ENCODE results near the gene TMEM117.

TMEM117 gene

DNA sequence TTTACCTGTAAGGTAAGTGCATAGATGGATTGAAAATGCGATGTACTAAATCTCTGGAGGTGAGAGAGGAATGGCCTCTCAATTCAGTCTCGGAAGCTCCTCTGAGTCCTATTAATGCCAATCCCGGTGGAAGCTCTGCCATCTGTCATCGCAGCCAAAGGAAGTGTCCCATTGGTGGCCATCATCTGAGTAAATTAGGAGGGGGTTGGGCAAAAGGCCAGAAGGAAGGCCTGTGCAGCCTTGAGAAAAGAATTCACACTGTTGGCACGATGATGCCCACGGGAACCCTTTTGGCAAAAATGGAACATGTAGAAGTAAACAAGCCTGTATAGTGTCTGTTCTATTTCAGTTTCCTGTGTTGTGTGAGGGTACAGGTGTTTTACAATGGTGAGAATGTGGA is 545.5 kb downstream of the TMEM117 start:
- Mint-ChIP-seq H3K36me3 (ENCODE audit: low read depth) (no peaks in the 10 kb centered on the region), H3K27ac (no peak overlapping the region), H3K9me3 (no peaks in the 10 kb centered on the region), H3K4me1 (no peaks in the 10 kb centered on the region), H3K27me3 (no peaks in the 10 kb centered on the region), H3K4me3 (no peak overlapping the region)
- DNase-seq (no peak), ATAC-seq (no peak)

DNA sequence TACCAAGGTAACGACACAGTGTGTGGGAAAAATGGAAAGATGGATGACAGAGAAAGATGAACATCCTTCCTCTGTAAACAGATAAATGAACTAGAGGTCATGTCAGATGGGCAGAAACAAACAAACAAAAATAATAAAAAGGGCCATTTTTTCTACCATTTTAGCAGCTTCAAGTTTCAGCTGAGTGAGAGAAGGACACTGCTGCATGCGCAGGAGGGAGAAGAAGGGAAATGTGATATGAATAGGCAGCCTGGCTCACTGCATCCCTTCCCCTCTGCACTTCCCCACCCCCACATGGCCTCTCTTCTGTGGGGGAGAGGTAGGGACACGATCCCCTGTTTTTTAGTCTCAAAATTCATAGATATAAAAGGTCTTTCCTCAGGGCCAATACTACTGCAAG is 548.3 kb downstream of the TMEM117 start:
- ATAC-seq (no peak), DNase-seq (no peak)
- Mint-ChIP-seq H3K36me3 (ENCODE audit: low read depth) (no peaks in the 10 kb centered on the region), H3K9me3 (no peaks in the 10 kb centered on the region), H3K27ac (no peak overlapping the region), H3K4me1 (no peaks in the 10 kb centered on the region), H3K27me3 (no peaks in the 10 kb centered on the region), H3K4me3 (no peak overlapping the region)

DNA sequence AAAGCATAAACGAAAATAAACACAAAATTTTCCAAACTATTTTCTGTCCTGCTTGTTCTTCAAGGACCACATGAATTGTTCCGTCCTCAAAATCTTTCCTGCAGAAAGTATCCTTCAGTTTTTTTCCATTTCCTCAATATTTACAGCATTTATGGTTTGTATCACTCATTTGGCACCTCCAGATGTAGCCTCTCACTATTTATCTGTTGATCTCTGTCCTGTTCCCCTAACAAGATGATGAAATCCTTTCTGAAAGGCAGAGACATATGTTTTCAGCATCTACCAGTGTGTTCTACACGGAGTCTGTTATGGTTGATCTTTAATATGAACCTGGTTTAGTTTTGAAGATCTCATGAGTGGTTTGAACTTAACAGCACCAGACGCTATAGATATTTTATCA is 550.1 kb downstream of the TMEM117 start:
- Mint-ChIP-seq H3K27ac (no peak overlapping the region), H3K4me3 (no peak overlapping the region), H3K27me3 (no peaks in the 10 kb centered on the region), H3K4me1 (no peaks in the 10 kb centered on the region), H3K36me3 (ENCODE audit: low read depth) (no peaks in the 10 kb centered on the region), H3K9me3 (no peaks in the 10 kb centered on the region)
- no peak for ATAC-seq
- DNase-seq: no peak

DNA sequence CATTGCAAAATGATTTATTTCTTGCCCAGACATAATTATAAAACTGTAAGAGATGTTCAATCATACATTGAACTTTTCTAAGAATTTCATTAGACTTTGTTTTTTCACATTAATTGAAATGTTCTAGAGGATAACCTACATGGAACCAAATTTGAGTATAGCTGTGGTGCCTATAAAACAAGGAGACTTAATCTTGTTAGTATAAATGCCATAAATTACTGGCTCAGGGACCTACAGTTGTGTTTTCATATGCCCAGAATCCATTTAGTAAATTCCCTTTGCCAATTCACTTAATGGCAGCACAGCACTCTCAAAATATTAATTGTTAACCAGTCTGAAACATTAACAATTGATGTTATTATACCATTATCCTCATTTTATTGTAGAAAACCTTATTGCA is 551.7 kb downstream of the TMEM117 start:
- no peaks in the 10 kb centered on the region for H3K27me3 Mint-ChIP-seq
- H3K4me1 Mint-ChIP-seq: no peaks in the 10 kb centered on the region
- H3K9me3 Mint-ChIP-seq: no peaks in the 10 kb centered on the region
- DNase-seq (no peak), ATAC-seq (no peak)
- no peak overlapping the region for H3K4me3 Mint-ChIP-seq
- H3K27ac Mint-ChIP-seq: no peak overlapping the region
- H3K36me3 Mint-ChIP-seq (ENCODE audit: low read depth): no peaks in the 10 kb centered on the region

DNA sequence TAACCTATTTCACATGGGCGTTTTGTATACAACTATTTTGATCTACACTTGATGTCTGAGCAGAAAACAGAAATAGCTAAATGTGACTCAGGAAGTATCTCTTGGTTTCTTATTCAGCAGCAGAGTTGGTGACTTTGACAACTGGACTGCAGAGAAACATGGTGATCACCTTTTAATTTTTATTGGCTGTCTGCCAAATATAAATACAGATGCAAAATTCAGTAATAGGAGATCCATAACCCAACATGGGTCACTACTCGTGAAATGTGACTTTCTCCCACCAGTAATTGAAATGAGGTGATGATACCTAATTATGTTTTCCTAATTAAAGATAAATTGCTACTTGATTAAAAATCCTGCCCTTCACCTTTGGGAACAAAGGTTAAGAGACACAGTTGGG is 553.2 kb downstream of the TMEM117 start:
- H3K9me3 Mint-ChIP-seq: no peaks in the 10 kb centered on the region
- H3K27ac Mint-ChIP-seq: no peak overlapping the region
- H3K4me1 Mint-ChIP-seq: no peaks in the 10 kb centered on the region
- no peak overlapping the region for H3K4me3 Mint-ChIP-seq
- ATAC-seq (no peak), DNase-seq (no peak)
- H3K36me3 Mint-ChIP-seq (ENCODE audit: low read depth): no peaks in the 10 kb centered on the region
- H3K27me3 Mint-ChIP-seq: no peaks in the 10 kb centered on the region

DNA sequence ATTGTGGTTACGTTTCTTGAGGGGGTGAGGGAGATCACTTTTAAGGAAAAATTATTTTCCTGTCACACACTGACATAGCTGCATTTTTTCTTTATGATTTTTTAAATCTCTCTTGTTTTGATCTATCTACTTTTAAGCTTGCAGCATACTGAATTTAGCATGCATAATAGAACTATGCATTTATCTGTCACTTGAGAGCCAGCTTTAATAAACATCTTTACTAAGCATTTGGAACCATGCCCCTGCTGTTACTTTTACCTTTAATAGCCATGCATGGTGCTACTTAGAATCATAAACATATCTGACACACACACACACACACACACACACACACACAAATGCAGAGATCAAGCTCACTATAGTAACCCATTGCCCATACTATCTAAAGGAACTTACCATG is 554.0 kb downstream of the TMEM117 start:
- H3K9me3 Mint-ChIP-seq: no peaks in the 10 kb centered on the region
- H3K27ac Mint-ChIP-seq: no peak overlapping the region
- no peaks in the 10 kb centered on the region for H3K4me1 Mint-ChIP-seq
- H3K36me3 Mint-ChIP-seq (ENCODE audit: low read depth): no peaks in the 10 kb centered on the region
- ATAC-seq: no peak
- H3K27me3 Mint-ChIP-seq: no peaks in the 10 kb centered on the region
- DNase-seq: no peak
- no peak overlapping the region for H3K4me3 Mint-ChIP-seq

DNA sequence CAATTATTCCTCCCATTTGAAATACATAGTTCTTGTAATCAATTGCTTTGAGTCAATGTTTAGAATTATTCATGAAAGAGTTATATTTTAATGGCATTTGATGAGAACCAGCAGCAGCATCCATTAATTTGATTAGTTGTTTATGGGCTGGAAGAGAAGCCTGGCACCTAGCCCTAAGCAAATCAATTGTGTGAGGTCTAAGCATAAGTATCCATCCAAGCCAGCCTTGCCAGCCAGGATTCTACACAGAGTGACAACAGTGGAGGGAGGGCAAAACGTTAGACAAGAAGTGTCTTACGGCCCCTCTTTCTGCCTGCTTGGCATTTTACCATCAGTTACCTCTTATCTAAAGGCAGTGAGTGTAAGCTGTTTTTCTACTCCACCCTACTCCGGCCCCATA is 561.8 kb downstream of the TMEM117 start:
- no peaks in the 10 kb centered on the region for H3K4me1 Mint-ChIP-seq
- no peak overlapping the region for H3K4me3 Mint-ChIP-seq
- peaks cover 3% of the 10 kb centered on the region for H3K9me3 Mint-ChIP-seq
- no peaks in the 10 kb centered on the region for H3K27me3 Mint-ChIP-seq
- no peak for ATAC-seq
- H3K27ac Mint-ChIP-seq: no peak overlapping the region
- H3K36me3 Mint-ChIP-seq (ENCODE audit: low read depth): no peaks in the 10 kb centered on the region
- no peak for DNase-seq

DNA sequence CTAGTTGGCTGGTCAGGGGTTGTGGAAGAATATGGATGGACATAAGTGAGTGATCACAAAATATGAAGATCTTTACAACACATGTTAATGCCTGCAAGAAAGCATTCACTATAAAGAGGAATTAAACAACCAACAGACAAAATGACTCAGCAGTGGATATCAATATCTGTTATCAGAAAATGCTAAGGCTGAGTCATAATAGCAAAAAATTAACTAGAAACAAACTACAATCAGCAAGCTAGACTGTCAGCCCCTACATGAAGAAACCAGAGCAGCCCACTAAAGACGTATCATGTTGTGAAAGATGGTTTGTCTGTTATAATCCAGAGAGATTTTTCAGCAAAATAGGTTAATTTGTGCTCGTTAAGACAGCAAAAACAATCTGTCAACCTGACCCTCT is 567.3 kb downstream of the TMEM117 start:
- Mint-ChIP-seq H3K4me3 (no peak overlapping the region), H3K27ac (no peak overlapping the region), H3K4me1 (no peaks in the 10 kb centered on the region), H3K36me3 (ENCODE audit: low read depth) (no peaks in the 10 kb centered on the region), H3K27me3 (peaks cover 6% of the 10 kb centered on the region), H3K9me3 (peaks cover 3% of the 10 kb centered on the region)
- no peak for DNase-seq
- no peak for ATAC-seq

DNA sequence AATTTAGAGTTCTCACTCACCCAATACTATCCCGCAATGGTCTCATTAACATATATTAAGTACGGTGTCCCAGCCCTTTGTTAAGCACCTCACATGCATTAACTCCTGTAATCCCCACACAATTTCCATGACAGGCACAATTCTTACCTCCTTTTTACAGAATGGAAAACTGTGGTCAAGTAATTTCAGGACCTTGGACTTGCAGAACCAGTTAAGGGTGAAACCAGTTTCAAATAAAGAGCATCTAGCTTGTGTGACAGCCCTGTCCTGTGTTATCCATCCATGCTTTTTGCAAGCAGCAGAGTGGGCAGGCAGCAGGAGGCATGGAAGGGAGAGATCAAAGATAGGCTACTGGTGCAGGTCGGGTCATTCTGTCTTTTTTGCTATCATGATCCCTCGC is 569.4 kb downstream of the TMEM117 start:
- Mint-ChIP-seq H3K27ac (no peak overlapping the region), H3K27me3 (peaks cover 6% of the 10 kb centered on the region), H3K36me3 (ENCODE audit: low read depth) (no peaks in the 10 kb centered on the region), H3K4me1 (no peaks in the 10 kb centered on the region), H3K9me3 (peaks cover 3% of the 10 kb centered on the region), H3K4me3 (no peak overlapping the region)
- ATAC-seq (no peak), DNase-seq (no peak)

DNA sequence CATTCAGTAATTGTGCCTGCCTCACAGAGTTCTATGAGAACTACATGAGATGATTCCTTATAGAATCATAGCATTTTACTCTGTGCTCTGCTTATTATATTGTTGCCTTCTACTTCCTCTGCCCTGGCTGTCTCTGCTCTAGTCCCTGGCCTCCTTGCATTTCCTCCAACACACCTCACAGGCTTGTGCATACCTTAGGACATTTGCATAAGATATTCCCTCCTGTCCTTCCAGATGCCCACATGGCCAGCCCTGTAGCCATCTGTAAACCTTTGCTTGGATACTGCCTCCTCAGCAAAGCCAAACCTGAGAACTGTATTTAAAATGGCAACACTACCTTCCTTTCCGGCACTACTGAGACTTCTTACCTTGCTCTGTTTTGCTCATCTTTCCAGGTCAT is 586.7 kb downstream of the TMEM117 start:
- ATAC-seq: no peak
- Mint-ChIP-seq H3K9me3 (no peaks in the 10 kb centered on the region), H3K27ac (no peak overlapping the region), H3K36me3 (ENCODE audit: low read depth) (no peaks in the 10 kb centered on the region), H3K4me1 (no peaks in the 10 kb centered on the region), H3K4me3 (no peak overlapping the region), H3K27me3 (peaks cover 3% of the 10 kb centered on the region)
- DNase-seq: no peak

DNA sequence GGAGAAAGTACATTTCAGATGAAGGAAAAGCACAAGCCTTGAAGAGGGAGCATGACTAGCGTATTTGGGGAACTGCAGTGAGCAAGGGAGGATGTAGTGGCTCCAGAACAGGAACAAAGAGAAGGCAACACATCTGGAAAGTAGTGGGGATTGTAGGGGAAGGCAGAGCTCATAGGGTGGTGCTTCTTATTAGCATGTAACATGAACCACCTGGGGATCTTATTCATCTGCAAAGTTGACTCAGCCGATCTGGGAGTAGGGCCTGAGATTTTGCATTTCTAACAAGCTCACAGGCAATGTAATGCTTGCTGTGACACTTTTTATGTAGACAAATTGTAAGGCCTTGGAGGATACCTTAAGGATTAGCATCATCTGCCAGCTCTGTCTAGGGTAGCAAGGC is 592.9 kb downstream of the TMEM117 start:
- Mint-ChIP-seq H3K9me3 (no peaks in the 10 kb centered on the region), H3K27ac (no peak overlapping the region), H3K36me3 (ENCODE audit: low read depth) (no peaks in the 10 kb centered on the region), H3K4me3 (no peak overlapping the region), H3K27me3 (peaks cover 5% of the 10 kb centered on the region), H3K4me1 (no peaks in the 10 kb centered on the region)
- no peak for ATAC-seq
- DNase-seq: no peak

DNA sequence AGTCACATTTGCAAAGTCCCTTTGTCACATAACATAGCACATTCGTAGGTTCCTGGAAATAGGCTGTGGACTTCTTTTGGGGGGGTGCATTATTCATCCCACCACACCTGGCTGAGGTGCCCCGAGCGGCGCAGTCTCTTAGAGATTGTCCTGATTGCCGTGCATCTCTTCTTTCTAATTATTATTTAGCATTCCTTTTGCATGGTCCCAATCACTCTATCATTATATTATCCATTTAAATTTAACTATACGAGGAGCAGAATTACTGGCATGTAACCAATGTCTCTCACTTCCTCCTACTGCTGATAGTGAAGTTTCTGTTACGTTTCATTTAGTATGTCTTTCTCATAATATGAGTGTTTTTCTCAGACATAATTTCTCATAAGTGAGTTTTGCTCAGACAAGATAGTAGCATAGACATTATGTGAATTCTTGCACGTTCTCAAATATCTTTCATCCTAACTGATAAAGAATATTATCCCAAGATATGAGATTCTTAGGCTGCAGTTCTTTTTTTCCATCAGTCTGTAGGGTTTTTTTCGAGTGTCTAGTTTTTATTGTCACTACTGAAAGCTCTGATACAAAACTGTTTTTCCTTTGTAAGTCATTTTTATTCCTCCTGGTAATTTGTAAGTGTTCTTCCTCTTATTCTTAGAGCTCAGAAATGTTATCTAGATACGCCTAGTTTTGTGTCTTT is 595.9 kb downstream of the TMEM117 start:
- no peaks in the 10 kb centered on the region for H3K4me1 Mint-ChIP-seq
- ATAC-seq: peak; percentile 33
- no peak for DNase-seq
- no peaks in the 10 kb centered on the region for H3K36me3 Mint-ChIP-seq (ENCODE audit: low read depth)
- no peak overlapping the region for H3K4me3 Mint-ChIP-seq
- peaks cover 1% of the 10 kb centered on the region for H3K27me3 Mint-ChIP-seq
- H3K9me3 Mint-ChIP-seq: no peaks in the 10 kb centered on the region
- no peak overlapping the region for H3K27ac Mint-ChIP-seq

DNA sequence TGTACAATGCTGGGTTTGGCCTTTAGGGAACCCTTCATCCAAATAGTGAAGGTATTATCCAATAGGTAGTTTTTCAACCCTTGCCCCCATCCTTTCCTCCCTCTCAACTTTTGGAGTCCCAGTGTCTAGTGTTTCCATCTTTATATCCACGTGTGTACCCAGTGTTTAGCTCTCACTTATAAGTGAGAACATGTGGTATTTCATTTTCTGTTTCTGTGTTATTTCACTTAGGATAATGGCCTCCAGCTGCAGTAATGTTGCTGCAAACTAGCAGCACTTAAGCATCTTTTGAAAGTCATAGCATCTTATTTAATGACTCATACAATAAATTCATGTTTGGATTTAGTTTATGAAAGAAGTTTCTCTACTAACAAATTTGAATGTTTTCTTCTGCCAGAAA is 597.8 kb downstream of the TMEM117 start:
- H3K4me3 Mint-ChIP-seq: no peak overlapping the region
- DNase-seq (no peak), ATAC-seq (no peak)
- no peak overlapping the region for H3K27ac Mint-ChIP-seq
- H3K27me3 Mint-ChIP-seq: peaks cover 1% of the 10 kb centered on the region
- H3K36me3 Mint-ChIP-seq (ENCODE audit: low read depth): no peaks in the 10 kb centered on the region
- no peaks in the 10 kb centered on the region for H3K4me1 Mint-ChIP-seq
- no peaks in the 10 kb centered on the region for H3K9me3 Mint-ChIP-seq

DNA sequence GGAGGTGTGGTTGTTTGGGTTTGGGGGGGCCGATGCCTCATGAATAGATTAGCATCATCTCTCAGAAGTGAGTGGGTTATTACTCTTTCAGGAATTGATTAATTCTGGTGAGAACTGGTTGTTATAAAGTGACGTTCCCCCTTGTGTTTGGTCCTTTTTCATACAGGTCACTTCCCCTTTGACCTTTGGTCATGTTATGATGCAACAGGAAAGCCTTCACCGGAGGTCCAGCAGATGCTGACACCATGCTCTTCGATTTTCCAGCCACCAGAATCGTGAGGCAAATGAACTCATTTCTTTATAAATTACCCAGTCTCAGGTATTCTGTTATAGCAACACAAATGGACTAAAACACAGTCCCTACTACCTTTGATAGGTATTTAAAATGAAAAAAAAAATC is 600.9 kb downstream of the TMEM117 start:
- Mint-ChIP-seq H3K4me3 (no peak overlapping the region), H3K4me1 (no peaks in the 10 kb centered on the region), H3K9me3 (no peaks in the 10 kb centered on the region), H3K27me3 (peaks cover 1% of the 10 kb centered on the region), H3K27ac (no peak overlapping the region), H3K36me3 (ENCODE audit: low read depth) (no peaks in the 10 kb centered on the region)
- DNase-seq (no peak), ATAC-seq (no peak)
